ENCODE results near the gene EPHA3.

- TF ChIP-seq POLR2A (IDR thresholded peaks at IDR 0.05; ENCODE audit: low read length) (no peak), GATA1 (IDR thresholded peaks at IDR 0.05; ENCODE audit: low read depth, low read length) (no peak)
These were observed 64.5 kb downstream of the EPHA3 start for GRCh38 chr3:89171687-89172545.

Data from erythroblast (primary cell).